Measurements from ENCODE around the gene HORMAD1.
"Not testable (repeated sequence)": the region's sequence is repeated elsewhere in the genome, so short reads cannot be mapped to it uniquely, and the experiment has no call there.

HORMAD1 gene

GRCh38 chr1:150720703-150721102 is at the start of gene HORMAD1:
HORMAD1 (minus strand) TSS chr1:150720895; CDS start chr1:150719505, 1,390 bp downstream.
- DNase-seq, result no peak

GRCh38 chr1:150767704-150768103 is 47.0 kb upstream of the HORMAD1 start:
- not testable (repeated sequence) for DNase-seq

- DNase-seq, result not testable (repeated sequence)
These were observed 45.2 kb upstream of the HORMAD1 start for GRCh38 chr1:150765977-150766301.

- DNase-seq, result no peak
These were observed 44.7 kb upstream of the HORMAD1 start, which contains the start of gene CTSS for GRCh38 chr1:150765296-150765976. CTSS (minus strand) TSS chr1:150765778; CDS start chr1:150764763, 1,015 bp downstream.

GRCh38 chr1:150764617-150765101 is 44.0 kb upstream of the HORMAD1 start:
- DNase-seq, result no peak

DNA sequence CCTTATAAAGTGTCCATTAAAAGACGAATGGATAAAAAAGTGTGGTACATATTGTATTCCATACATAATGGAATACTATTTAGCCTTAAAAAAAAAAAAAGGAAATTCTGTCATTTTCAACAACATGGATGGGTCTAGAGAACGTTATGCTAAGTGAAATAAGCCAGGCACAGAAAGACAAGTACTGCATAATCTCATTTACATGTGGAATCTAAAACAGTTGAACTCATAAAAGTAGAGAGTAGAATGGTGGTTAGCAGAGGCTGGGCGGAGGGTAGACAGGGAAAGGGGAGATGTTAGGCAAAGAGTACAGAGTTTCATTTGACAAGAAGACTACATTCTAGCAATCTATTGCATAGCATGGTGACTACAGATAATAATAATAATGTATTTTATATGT is 42.3 kb upstream of the HORMAD1 start:
- DNase-seq, result no peak

- DNase-seq, result no peak
These were observed 41.9 kb upstream of the HORMAD1 start for GRCh38 chr1:150762552-150762951.

DNA sequence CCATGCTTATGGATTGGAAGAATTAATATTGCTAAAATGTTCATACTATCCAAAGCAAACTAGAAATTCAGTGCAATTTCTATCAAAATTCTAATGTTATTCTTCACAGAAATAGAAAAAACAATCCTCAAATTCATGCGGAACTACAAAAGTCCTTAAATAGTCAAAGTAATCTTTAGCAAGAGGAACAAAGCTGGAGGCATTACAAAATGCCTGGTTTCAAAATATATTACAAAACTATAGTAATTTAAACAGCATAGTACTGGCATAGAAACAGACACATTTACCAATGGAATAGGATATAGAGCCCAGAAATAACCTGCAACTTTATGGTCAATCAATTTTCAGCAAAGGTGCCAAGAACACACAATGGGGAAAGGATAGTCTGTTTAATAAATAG is 41.1 kb upstream of the HORMAD1 start:
- no peak for DNase-seq

- no peak for DNase-seq
These were observed 39.3 kb upstream of the HORMAD1 start for GRCh38 chr1:150760013-150760412.

- DNase-seq, result no peak
These were observed 32.7 kb upstream of the HORMAD1 start for GRCh38 chr1:150753416-150753815.

- no peak for DNase-seq
These were observed 30.7 kb upstream of the HORMAD1 start for GRCh38 chr1:150751443-150751842.

DNA sequence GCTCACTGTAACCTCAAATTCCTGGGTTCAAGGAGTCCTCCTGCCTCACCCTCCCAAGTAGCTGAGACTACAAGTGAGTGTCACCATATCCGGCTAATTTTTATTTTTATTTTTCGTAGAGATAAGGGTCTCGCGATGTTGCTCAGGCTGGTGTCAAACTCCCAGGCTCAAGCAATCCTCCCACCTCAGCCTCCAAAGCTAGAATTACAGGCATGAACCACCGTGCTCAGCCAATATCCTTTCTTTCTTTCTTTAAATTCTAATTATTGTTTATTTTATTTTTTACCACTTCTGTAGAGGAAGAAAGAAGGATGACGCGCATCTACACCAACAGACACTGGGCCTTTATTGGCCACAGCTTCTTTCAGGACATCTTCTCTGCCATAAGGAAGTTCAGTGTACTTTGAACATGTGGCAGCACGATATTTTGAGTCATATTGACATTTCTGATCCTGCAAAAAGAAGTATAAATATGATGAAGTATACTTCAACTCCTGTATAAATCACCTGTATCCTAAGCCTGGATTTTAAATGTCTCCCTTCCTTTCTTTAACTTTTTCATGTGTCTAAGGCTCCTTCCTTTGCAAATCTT is 29.1 kb upstream of the HORMAD1 start:
- no peak for DNase-seq

GRCh38 chr1:150748878-150749719 is 28.4 kb upstream of the HORMAD1 start:
- DNase-seq, result no peak

DNA sequence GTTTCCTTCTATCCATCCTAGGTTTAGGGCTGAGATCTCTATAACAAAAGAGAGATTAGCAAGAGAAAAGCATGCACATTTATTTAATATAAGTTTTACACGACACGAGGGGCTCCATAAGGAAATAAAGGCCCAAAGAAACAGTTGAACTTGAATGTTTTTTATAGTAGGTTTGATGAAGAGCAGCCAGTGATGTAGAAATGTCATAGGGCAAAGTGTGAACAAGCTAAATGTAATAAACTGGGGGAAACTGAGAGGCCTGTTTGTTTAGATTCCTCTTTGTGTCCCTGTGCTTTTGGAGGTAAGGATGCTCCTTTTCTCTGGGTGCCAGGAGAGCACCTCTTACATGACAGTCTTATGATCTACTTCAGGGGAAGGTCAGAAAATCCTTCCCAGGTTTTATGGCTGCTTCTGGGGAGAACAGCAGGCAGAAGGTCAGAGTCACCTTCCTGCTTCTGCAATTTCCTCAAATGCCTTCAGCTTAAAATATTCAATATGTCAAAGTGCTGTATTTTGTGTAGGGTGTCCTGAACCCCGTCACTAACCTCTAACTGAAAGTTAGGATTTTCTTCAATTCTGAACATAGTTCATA is 9.5 kb upstream of the HORMAD1 start:
- no peak for DNase-seq

DNA sequence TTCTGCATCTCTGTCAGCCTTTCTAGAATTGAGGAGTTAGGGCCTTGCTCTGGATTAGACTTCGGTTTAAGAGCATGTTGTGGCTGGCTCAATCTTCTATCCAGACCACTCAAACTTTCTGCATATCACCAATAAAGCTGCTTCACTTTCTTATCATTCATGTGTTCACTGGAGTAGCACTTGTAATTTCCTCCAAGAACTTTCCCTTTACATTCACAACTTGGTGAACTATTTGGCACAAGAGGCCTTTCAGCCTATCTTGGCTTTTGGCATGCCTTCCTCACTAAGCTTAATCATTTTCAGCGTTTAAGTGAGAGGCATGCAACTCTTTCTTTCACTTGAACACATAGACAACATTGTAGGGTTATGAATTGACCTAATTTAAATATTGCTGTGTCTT is 3.6 kb upstream of the HORMAD1 start:
- no peak for DNase-seq

GRCh38 chr1:150720098-150720497 is 597 bp downstream of the HORMAD1 start:
- no peak for DNase-seq

DNA sequence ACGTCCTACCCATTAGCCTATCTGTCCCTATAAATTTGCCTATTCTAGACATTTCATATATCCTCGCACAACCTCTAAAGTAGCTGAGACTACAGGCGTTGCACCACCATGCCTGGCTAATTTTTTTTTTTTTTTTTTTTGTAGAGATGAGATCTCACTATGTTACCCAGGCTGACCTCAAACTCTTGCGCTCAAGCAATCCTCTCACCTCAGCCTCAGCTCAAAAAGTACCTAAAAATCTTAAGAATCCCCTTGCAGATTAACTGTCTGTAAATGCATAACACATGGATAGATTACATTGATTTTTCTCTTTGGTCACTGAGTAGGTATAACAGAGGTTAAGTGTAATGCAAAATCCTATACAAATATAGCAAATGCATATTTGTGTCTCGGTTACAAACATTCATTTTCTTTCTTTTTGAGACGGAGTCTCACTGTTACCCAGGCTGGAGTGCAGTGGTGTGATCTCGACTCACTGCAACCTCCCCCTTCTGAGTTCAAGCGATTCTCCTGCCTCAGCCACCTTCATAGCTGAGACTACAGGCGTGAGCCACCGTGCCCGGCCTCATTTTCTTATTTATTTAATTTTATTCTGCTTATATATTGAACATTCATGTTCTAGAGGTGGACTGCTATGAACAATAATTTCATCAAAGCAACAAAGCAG is 2.3 kb downstream of the HORMAD1 start:
- no peak for DNase-seq

- not testable (repeated sequence) for DNase-seq
These were observed 11.7 kb downstream of the HORMAD1 start for GRCh38 chr1:150709031-150709430.

GRCh38 chr1:150708595-150708994 is 12.1 kb downstream of the HORMAD1 start:
- DNase-seq, result peak; percentile 11 to 13

GRCh38 chr1:150706091-150706490 is 14.6 kb downstream of the HORMAD1 start:
- no peak for DNase-seq

DNA sequence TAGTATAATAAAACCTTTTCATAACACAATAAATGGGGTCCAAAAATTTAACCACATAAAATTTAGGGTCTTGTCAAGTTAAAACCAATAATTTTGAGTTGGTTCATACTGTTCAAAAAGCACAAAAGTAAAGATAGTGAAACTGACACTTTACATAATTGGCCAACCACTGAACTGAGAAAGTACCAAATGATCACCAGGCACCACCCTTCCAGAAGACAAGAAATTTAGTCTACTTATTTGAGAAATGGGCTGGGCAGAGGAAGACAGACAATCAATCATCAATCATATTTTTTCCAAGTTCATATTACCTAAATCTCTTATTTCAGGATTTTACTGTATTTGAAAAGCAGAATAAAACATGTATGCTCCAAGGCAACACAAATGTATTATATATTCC is 17.3 kb downstream of the HORMAD1 start:
- no peak for DNase-seq

Measured in stimulated activated CD4-positive, alpha-beta T cell treated with anti-CD3 and anti-CD28 coated beads, Interleukin-2, amount 100 ng/mL, for 48 hours (primary cell).